ENCODE data around the gene ARHGEF39.

Gene ARHGEF39

DNA sequence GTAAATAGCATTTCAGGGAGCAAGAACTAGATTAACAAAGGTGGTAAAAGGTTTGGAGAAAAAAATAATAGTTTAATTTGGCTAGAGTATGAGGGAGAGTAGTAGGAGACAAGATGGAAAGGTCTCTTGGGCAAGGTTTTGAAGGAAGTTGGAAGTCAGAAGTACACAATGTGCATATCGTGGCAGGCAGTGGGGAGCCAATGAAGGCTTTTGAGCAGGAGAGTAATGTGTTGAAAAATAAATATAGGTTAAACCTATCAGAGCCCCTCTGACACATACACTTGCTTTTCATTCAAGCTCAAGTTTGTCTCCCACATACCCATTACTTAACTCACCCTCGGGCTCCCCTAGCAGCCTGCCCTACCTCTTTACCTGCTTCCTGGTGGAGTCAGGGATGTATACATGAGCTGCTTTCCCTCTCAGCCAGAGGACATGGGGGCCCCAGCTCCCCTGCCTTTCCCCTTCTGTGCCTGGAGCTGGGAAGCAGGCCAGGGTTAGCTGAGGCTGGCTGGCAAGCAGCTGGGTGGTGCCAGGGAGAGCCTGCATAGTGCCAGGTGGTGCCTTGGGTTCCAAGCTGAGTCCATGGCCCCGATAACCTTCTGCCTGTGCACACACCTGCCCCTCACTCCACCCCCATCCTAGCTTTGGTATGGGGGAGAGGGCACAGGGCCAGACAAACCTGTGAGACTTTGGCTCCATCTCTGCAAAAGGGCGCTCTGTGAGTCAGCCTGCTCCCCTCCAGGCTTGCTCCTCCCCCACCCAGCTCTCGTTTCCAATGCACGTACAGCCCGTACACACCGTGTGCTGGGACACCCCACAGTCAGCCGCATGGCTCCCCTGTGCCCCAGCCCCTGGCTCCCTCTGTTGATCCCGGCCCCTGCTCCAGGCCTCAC lies 8.4 kb upstream of the ARHGEF39 start, which contains the start of gene CA9:
TSS of gene CA9 (plus strand) at position 797 of the 893 bp plus-strand sequence. CDS start at position 829, 32 bp downstream.
- DNase-seq = no peak

DNA sequence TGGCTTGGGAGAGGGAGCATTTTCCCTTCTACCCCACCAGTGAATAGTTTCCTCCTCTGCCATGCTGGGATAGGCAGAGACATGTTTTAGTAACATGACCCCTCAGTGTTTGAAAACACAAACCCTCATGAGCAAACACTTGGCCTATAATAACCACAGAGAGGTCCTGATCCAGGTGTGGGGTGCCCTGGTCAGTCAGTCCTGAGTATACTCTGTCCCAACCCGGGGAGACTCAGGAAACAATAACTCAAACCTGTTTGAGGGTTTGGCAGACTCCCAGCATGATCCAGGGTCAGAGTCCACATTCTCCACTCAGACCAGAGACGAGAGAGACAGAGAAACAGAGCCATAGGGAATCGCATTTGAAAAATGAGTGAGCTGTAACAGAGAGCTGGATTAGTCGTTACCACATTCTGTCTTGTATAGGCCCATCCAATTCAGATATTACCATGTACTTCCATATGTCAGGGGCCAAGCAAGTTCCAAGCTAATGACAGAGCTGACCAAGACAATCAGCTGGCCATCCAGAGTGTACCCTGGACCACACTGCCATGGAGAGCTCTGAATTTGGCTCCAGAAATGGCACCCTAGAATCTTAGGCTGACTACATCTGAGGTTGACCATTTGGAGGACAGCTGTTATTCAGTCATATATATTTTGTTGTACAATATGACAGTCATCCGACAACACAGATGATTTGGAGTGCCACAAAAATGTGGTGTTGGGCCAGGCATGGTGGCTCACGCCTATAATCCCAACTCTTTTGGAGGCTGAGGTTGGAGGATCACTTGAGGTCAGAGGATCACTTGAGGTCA lies 4.5 kb upstream of the ARHGEF39 start:
- DNase-seq = no peak

DNA sequence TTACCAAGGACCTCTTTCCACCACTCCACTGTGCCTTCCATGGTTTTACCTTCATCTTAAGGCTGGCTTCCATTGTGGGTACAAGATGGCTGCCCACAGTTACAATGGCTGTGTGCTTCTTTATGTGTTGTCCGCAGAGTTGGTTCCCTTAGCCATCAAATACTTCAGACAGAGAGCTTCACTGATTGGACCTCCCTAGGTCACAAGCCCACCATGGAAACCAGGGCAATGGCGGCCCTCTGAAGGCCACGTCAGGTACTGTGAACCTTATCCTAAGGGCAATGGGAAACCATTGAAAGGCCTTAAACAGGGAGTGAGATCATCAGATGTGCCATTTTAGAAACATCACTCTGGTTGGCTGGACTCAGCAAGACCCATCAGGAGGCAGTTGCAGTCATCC lies 2.9 kb upstream of the ARHGEF39 start:
- DNase-seq = no peak

DNA sequence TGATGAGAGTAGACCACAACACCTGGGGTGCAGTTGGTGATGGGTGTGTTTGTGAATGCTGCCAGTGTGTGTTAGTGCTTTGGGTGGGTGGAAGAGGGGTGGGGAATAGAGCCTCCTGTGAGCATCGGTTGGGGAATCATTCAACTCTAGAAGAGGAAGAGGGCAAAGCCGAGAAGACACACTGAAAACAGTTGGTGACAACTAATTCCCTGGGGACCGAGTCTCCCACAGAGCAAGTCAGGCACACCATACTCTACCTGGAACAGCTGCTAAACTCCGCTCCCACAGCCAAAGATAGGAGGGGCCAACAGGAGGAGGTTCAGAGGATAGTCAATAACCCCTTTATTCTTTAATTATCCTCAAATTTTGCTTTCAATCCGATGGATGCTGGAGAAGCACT lies 1.6 kb upstream of the ARHGEF39 start:
- DNase-seq = no peak

DNA sequence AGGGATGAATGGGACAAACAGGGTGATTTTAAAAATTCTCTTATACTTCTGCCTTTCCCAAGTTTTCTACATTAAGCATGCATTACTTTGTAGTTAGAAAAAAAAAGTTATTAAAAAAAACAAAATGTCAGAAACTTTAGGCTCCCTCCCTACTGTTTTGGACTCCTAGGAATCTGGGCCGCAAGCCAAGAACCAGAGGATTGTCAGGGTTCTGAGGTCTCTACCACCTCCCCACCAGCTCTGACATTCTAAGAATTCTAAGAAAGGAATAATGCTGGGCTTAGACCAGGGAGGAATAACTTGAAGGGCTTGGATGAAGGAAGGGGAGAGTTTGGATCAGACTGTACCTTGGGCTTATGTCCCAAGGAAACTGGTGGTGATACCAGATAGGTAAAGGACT lies 1.1 kb upstream of the ARHGEF39 start:
- DNase-seq = no peak

DNA sequence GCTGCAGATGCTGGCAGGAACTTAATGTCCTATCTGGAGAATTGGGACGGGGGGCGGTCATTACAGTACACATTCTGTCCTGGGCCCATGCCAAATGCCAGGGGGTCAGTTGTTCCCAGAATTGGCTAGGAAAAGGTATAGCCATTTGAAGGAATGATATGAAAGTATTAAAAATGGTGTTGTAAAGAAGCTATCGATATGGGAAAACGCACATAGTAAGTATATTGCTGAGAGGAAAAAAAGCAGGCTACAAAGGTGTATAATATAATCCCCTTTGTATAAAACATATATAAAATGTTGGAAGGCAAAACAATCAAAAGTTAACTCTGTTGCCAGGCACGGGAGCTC lies 450 bp upstream of the ARHGEF39 start:
- no peak for DNase-seq

DNA sequence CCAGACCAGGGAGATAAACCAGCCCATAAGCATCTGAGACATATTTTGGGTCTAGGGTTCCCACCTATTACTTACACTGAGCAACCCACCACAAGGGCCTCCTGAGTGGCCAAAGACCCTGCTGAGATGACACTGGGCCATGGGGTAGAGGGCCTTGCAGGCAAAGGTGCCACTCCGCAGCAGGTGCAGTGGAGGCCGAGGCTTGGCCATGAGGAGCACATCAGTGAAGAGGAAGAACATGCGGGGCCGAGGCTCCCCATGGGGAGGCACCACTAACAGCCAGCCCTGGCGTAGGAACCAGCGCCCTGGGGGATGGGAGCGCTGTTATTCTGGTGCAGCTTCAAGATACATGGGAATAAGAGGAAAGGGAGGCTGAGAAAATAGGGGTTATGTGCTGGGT lies 2.6 kb downstream of the ARHGEF39 start:
- no peak for DNase-seq

DNA sequence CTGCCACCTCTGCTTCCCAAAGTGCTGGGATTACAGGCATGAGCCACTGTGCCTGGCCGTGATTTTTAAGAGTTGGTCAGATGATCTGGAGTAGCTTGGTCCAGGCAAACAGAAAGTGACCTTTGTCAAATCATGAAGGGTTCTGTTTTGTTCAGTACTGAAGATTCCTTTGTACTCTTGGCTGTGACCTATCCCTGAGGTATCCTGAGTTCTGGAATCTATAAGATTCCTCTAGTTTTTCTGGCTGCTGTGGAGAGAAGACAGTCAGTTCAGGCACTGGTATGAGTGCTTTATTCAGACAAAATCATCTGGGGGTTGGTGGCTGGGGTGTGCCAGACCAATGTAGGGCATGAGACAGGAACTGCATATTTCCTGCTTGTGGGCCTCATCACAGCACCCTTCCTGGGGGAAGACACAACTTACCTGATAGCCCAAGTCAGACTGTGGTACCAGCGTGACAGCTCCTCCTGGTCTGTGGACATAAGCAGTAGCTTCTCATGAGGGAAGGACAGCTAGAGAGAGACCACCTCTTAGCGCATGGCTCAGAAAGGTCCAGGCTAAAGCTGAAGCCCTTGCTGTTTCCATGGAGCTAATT lies 3.1 kb downstream of the ARHGEF39 start:
- DNase-seq = peak; percentile 62

DNA sequence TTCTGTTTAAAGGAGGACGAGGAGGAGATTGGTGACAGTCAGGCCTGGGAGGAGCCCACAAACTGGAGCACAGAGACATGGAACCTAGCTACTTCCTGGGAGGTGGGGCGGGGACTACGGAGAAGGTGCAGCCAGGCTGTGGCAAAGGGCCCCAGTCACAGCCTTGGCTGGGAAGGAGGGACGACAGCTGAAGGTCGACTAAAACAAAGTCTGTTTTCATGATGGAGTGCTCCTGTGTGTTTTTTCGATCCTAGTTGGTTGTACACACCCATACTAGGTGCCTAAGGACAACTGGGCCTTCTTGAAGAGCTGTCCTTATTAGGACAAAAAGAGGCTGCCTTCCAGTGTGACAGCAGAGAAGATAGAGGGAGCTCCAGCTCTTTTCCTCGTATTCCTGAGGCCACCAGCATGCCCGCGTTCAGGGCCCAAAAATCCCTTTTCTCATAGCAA lies 4.0 kb downstream of the ARHGEF39 start:
- DNase-seq = no peak

DNA sequence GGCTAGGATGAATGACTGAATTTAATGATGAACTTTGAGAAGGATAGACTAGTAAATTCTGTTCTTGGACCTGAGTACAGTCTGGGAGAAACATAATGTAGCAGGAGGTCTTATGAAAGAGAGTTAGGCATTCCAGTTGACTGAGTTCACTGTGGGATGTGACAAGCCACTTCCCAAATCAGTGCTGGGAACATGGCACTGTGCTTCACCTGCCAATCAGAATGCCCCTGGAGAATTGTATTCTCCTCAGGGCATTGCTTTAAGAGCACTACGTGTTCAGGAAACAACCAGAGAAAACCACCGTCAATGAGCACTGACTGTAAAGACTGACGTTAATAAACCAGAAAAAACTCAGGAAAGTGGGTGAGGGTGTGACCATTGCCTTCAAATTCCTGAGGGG lies 5.7 kb downstream of the ARHGEF39 start:
- DNase-seq = no peak

DNA sequence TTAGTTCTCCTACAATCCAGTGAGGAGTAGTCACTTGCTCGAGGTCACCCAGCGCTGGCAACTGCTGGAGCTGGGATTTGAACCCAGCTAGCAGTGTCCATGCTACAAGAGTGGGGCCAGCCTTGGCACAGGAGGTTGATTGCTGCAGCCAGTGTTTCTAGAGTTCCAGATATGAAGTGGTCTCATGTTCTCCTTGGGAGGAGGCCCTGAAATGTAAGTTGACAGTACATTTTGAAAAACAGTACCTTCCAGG lies 6.1 kb downstream of the ARHGEF39 start:
- no peak for DNase-seq

DNA sequence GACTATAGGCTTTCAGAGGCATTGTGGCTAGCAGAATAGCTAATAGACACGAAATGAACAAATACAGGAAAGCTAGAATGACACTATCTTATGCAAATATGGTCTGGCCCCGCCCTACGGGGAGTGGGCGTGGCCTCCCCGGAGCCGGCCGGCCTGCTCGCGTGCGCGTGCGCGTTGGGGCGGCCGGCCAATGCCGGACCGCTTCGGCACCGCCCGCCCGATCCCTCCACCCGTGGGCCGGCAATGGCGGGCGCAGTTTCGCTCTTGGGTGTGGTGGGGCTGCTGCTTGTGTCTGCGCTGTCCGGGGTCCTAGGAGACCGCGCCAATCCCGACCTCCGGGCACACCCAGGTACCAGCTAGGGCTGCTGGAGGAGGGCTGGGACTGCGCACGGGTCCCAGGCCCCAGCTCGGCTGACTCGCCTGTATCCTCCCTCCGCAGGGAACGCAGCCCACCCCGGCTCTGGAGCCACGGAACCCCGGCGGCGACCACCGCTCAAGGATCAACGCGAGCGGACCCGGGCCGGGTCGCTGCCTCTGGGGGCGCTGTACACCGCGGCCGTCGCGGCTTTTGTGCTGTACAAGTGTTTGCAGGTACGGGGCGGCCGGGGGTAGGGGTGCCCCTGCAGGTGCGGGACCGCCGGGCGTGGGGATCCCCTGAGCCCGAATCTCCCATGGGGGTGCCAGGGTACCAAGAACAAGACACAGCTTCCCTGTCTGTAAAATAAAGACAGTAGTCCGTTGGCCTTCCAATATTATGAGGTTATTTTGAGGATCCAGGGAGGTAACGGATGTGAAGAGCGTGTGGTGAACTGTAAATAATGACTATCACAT lies 6.6 kb downstream of the ARHGEF39 start, which contains the start of gene CCDC107:
TSS of gene CCDC107 (plus strand) at position 156 of the 831 bp plus-strand sequence. CDS start at position 244, 88 bp downstream.
- DNase-seq = peak; percentile 78

DNA sequence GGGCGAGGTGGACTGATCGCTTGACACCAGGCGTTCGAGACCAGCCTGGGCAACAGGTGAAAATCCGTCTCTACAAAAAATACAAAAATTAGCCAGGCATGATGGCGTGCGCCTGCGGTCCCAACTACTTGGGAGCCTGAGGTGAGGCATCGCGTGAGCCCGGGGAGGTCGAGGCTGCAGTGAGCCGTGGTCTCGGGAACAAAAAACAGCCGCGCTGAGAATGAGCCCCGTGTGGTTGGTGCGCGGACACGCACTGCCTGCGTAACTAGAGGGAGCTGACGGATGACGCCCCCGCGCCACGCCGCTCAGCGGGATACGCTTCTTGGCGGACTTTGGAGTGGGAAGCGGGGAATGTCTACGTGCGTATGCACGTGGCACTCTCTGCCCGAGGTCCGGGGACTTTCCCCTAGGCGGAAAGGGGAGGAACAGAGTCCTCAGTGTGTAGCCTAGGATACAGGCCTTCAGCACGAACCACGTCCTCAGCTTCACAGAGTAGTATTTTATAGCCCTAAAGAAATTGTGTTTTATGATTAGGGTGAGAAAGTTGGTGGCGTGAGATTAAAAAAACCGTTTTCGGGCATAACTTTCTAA lies 7.4 kb downstream of the ARHGEF39 start, which contains the start of gene RMRP:
TSS of gene RMRP (minus strand) at position 474 of the 591 bp plus-strand sequence.
- DNase-seq = peak; percentile 96

DNA sequence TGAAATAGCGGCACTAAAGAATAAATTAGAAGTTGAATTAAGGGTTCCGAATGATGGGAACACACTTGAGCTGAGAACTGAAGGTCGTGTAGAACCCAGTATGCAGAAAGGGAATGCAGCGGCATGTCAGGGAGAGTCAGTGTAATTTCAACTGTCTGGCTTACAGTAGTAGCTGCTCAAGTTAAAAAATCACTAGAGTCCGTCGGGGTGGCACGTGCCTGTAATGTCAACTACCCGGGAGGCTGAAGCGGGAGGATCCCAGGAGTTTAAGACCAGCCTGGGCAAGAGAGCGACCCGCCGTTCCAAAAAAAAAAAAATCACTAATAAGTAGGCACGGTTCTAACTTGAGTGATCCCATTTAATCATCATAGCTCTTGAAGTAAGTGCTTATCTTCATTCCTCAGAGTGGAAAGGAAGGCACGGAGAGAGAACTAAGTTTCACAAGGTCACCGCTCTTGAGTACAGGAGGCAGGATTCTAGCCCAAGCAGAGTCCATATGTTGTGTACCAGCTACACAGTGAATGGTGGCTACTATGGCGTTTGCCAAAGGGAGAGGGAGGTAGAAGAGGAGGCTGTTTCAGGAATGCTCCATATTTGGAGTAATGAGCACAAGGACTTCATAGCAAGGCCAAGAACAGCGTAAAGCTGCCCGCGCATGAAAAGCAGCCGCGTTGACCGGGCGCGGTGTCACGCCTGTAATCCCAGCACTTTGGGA lies 8.0 kb downstream of the ARHGEF39 start:
- DNase-seq = no peak

DNA sequence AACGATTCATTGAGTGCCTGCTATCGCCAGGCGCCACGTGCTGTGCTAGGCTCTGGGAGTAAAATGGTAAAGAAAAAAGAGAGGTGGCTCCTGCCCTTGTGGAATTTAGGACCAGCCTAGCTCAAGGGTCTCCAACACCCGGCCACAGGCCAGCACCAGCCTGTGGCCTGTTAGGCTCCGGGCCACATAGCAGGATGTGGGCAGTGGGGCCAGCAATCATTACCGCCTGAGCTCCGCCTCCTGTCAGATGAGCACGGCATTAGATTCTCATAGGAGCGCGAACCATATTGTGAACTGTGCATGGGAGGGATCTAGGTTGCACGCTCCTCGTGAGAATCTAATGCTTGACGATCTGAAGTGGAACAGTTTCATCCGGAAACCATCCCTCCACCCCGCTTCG lies 8.6 kb downstream of the ARHGEF39 start:
- no peak for DNase-seq

DNA sequence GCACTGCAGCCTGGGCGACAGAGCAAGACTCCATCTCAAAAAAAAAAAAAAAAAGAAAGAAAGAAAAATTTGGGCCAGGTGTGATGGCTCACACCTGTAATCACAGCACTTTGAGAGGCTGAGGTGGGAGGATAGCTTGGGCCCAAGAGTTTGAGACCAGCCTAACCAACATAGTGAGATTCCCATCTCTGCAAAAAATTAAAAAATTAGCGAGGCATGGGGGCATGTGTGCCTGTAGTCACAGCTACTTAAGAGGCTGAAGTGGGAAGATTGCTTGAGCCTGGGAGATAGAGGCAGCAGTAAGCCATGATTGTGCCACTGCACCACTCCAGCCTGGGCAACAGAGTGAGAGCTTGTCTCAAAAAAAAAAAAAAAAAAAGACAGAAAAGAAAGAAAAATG lies 11.4 kb downstream of the ARHGEF39 start:
- DNase-seq = no peak

DNA sequence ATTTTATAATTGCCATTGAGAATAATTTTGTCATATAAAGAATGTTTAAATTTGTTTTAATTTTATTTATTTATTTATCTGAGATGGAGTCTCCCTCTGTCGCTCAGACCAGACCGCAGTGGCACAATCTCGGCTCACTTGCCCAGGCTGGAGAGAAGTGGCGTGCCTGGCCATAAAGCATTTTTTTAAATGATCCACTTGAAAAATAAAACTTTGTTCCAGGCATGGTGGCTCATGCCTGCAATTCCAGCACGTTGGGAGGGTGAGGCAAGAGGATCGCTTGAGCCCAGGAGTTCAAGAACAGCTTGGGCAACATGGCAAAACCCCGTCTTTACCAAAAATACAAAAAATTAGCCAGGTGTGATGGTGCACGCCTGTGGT lies 12.2 kb downstream of the ARHGEF39 start:
- no peak for DNase-seq

DNA sequence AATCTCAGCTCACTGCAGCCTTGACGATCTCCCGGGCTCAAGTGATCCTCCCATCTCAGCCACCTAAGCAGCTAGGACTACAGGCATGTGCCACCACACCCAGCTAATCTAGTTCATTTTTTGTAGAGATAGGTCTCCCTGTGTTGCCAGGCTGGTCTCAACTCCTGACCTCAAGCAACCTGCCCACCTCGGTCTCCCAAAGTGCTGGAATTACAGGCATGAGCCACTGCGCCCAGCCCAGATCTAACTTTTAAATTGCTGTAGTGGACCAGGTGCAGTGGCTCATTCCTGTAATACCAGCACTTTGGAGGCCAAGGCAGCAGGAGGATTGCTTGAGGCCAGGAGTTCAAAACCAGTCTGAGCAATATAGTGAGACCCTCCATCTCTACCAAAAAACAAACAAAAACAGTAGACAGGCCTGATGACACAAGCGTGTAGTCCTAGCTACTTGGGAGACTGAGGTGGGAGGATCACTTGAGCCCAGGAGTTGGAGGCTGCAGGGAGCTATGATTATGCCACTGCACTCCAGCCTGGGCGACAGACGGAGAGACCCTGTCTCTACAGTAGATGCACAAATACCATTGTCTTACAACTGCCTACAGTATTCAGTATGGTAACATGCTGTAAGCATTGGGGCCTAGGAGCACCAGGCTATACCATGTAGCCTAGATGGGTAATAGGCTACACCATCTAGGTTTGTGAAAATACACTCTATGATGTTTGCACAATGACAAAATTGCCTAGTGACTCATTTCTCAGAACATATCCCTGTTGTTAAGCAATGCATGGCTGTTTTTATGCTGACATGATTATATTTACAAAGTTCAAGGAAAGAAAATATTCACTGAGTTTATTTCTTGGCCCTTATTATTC lies 12.8 kb downstream of the ARHGEF39 start:
- no peak for DNase-seq

DNA sequence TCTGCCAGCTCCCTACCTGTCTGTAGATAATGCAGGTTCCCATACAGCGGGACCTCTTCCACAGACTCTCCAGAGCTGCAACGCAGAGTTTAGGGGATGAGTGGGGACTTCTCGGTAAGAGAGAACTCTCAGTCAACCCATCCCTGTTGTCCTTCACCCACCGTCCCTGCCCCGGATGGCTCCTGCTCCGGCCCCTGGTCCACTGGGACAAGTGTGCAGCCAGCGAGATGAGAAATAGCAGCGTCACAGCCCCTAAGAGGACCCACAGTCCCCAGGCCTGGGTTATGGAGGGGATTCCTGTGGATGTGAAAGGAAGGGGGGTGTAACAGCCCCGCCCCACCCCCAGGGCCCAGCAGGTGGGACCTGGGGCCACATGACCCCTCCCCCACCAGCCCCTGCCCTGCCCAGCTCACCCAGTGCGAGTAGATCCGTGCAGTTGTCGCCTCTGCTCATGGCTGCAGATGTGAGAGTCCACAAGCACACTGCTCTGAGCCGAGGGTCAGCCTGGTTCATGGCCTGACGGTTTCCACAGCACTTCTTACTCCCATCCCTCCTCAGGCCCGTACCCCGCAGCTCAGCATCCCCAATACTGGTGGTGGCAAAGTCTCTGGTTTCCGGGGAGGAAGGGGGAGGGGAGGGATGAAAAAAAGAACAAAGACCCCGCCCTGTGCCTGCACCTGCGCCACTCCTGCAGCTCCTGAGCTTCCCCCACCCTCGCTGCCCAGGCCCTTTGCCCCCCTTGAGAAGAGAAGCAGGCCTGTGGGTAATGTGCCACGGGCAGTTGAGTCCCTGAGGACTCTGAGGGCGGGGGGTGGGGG lies 14.4 kb downstream of the ARHGEF39 start, which contains the start of gene SIT1:
TSS of gene SIT1 (minus strand) at position 591 of the 818 bp plus-strand sequence. CDS start at position 513, 78 bp downstream.
- peak; percentile 29 for DNase-seq

Measured in CD4-positive, alpha-beta T cell treated with Interleukin-4 for 4 hours (primary cell).